ENCODE data around the gene FOXP3. TPM values are rescaled to one million over a fixed set of nuclear protein-coding genes. Genes with fewer than 3 reads are reported as not detected.

The FOXP3 gene
- total RNA-seq, 4 donors from 2014 or later: 0.26 to 1.0 (median 0.62) TPM; not detected in 1

- Histone ChIP-seq H3K27me3 (no peaks in the 10 kb centered on the region), H3K36me3 (peaks cover 42% of the 10 kb centered on the region), H3K4me1 (no peaks in the 10 kb centered on the region), H3K27ac (no peak overlapping the region), H3K4me3 (no peak overlapping the region), H3K9me3 (no peaks in the 10 kb centered on the region)
- TF ChIP-seq POLR2A (IDR thresholded peaks at IDR 0.05) (no peak), POLR2AphosphoS5 (IDR thresholded peaks at IDR 0.05) (no peak), EP300 (IDR thresholded peaks at IDR 0.05) (no peak)
- TF ChIP-seq, protein P1, sequence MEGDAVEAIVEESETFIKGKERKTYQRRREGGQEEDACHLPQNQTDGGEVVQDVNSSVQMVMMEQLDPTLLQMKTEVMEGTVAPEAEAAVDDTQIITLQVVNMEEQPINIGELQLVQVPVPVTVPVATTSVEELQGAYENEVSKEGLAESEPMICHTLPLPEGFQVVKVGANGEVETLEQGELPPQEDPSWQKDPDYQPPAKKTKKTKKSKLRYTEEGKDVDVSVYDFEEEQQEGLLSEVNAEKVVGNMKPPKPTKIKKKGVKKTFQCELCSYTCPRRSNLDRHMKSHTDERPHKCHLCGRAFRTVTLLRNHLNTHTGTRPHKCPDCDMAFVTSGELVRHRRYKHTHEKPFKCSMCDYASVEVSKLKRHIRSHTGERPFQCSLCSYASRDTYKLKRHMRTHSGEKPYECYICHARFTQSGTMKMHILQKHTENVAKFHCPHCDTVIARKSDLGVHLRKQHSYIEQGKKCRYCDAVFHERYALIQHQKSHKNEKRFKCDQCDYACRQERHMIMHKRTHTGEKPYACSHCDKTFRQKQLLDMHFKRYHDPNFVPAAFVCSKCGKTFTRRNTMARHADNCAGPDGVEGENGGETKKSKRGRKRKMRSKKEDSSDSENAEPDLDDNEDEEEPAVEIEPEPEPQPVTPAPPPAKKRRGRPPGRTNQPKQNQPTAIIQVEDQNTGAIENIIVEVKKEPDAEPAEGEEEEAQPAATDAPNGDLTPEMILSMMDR (IDR thresholded peaks at IDR 0.05): no peak
- 79% methylated on average over 7 of the region's 28 CpGs for WGBS
- no peak for DNase-seq (ENCODE audit: low spot score in 2 of 2)
Observed at GRCh38 chrX:49247916-49248811, 16.3 kb downstream of the FOXP3 start.

GRCh38 chrX:49247346-49247745, 17.2 kb downstream of the FOXP3 start:
- 83% methylated on average over 11 of the region's 11 CpGs for whole genome bisulfite sequencing
- peaks cover 50% of the 10 kb centered on the region for H3K36me3 ChIP-seq

DNA sequence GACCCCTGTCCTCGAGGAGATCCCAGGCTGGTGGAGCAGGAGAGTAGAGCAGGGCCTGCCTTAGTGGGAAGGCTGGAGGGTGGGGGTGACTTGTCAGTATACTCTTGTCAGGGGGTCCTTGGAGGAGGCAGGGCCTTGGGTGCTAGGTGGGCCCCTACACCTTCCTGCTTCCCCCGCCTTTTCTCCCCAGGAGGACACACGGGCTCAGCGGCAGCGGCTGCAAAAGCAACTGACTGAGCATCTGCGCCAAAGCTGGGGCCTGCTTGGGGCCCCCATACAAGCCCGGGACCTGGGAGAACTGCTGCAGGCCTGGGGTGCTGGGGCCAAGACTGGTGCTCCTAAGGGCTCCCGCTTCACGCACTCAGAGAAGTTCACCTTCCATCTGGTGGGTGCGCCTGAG, 18.0 kb downstream of the FOXP3 start:
- Histone ChIP-seq H3K27me3 (no peaks in the 10 kb centered on the region), H3K4me3 (no peak overlapping the region), H3K36me3 (peaks cover 53% of the 10 kb centered on the region), H3K9me3 (no peaks in the 10 kb centered on the region), H3K4me1 (no peaks in the 10 kb centered on the region), H3K27ac (no peak overlapping the region)
- 88% methylated on average over 7 of the region's 10 CpGs for WGBS
- TF ChIP-seq EP300 (IDR thresholded peaks at IDR 0.05): no peak
- TF ChIP-seq POLR2AphosphoS5 (IDR thresholded peaks at IDR 0.05): no peak
- no peak for TF ChIP-seq POLR2A (IDR thresholded peaks at IDR 0.05)
- TF ChIP-seq, protein P1 (IDR thresholded peaks at IDR 0.05): no peak
- DNase-seq (ENCODE audit: low spot score in 2 of 2): no peak

More at GRCh38 chrX:49247346-49247745, 17.2 kb downstream of the FOXP3 start:
- no peak for DNase-seq (ENCODE audit: low spot score in 2 of 2)
- Histone ChIP-seq H3K27ac (no peak overlapping the region), H3K4me1 (no peaks in the 10 kb centered on the region), H3K27me3 (no peaks in the 10 kb centered on the region), H3K4me3 (no peak overlapping the region), H3K9me3 (no peaks in the 10 kb centered on the region)
- TF ChIP-seq, protein P1 (IDR thresholded peaks at IDR 0.05): no peak
- no peak for TF ChIP-seq POLR2A (IDR thresholded peaks at IDR 0.05)

- Histone ChIP-seq H3K27me3 (no peaks in the 10 kb centered on the region), H3K4me1 (no peaks in the 10 kb centered on the region), H3K9me3 (no peaks in the 10 kb centered on the region), H3K27ac (no peak overlapping the region), H3K36me3 (peaks cover 46% of the 10 kb centered on the region), H3K4me3 (no peak overlapping the region)
- DNase-seq (ENCODE audit: low spot score in 2 of 2): no peak
- WGBS: 94% methylated on average over 2 of the region's 2 CpGs
- TF ChIP-seq POLR2A (IDR thresholded peaks at IDR 0.05) (no peak), POLR2AphosphoS5 (IDR thresholded peaks at IDR 0.05) (no peak), EP300 (IDR thresholded peaks at IDR 0.05) (no peak)
- TF ChIP-seq, protein P1 (IDR thresholded peaks at IDR 0.05): no peak
Observed at GRCh38 chrX:49244207-49244606, 20.3 kb downstream of the FOXP3 start.

GRCh38 chrX:49243166-49243565, 21.3 kb downstream of the FOXP3 start:
- Histone ChIP-seq H3K27me3 (no peaks in the 10 kb centered on the region), H3K36me3 (peaks cover 36% of the 10 kb centered on the region), H3K9me3 (no peaks in the 10 kb centered on the region), H3K27ac (no peak overlapping the region), H3K4me3 (no peak overlapping the region), H3K4me1 (no peaks in the 10 kb centered on the region)
- TF ChIP-seq POLR2AphosphoS5 (IDR thresholded peaks at IDR 0.05) (no peak), POLR2A (IDR thresholded peaks at IDR 0.05) (no peak), EP300 (IDR thresholded peaks at IDR 0.05) (no peak)
- TF ChIP-seq, protein P1 (IDR thresholded peaks at IDR 0.05): no peak
- DNase-seq (ENCODE audit: low spot score in 2 of 2): no peak
- 92% methylated on average over 4 of the region's 12 CpGs for WGBS
